ENCODE results near the gene MAGIX. TPM values are rescaled to one million over a fixed set of nuclear protein-coding genes. Genes with fewer than 3 reads are reported as not detected.

MAGIX gene
- total RNA-seq, 1 donor from 2014 or later: 2.4 TPM

GRCh38 chrX:49211074-49211473 is 48.5 kb downstream of the MAGIX start:
- DNase-seq: no peak
- no peaks in the 10 kb centered on the region for H3K36me3 ChIP-seq
- H3K4me1 ChIP-seq: no peaks in the 10 kb centered on the region
- TF ChIP-seq CTCF (IDR thresholded peaks at IDR 0.05; ENCODE audit: borderline replicate concordance): no peak
- H3K27ac ChIP-seq (replicated peaks): no peak overlapping the region
- H3K27me3 ChIP-seq (ENCODE audit: low read depth): no peaks in the 10 kb centered on the region
- H3K4me3 ChIP-seq: no peak overlapping the region
- no peaks in the 10 kb centered on the region for H3K9me3 ChIP-seq (replicated peaks)
- intact Hi-C loops (cut with micrococcal nuclease): no loop called here

GRCh38 chrX:49212209-49212608 is 49.7 kb downstream of the MAGIX start:
- no peak for TF ChIP-seq CTCF (IDR thresholded peaks at IDR 0.05; ENCODE audit: borderline replicate concordance)
- no peaks in the 10 kb centered on the region for H3K27me3 ChIP-seq (ENCODE audit: low read depth)
- no peak for DNase-seq
- no peaks in the 10 kb centered on the region for H3K4me1 ChIP-seq
- H3K27ac ChIP-seq (replicated peaks): no peak overlapping the region
- intact Hi-C loops (cut with micrococcal nuclease): no loop called here
- H3K4me3 ChIP-seq: no peak overlapping the region
- no peaks in the 10 kb centered on the region for H3K9me3 ChIP-seq (replicated peaks)
- no peaks in the 10 kb centered on the region for H3K36me3 ChIP-seq

GRCh38 chrX:49212861-49213260 is 50.3 kb downstream of the MAGIX start:
- Histone ChIP-seq H3K36me3 (no peaks in the 10 kb centered on the region), H3K27ac (replicated peaks) (no peak overlapping the region), H3K4me3 (no peak overlapping the region), H3K27me3 (ENCODE audit: low read depth) (no peaks in the 10 kb centered on the region), H3K4me1 (no peaks in the 10 kb centered on the region), H3K9me3 (replicated peaks) (no peaks in the 10 kb centered on the region)
- no peak for TF ChIP-seq CTCF (IDR thresholded peaks at IDR 0.05; ENCODE audit: borderline replicate concordance)
- intact Hi-C loops (cut with micrococcal nuclease): no loop called here
- no peak for DNase-seq

- Histone ChIP-seq H3K27me3 (ENCODE audit: low read depth) (no peaks in the 10 kb centered on the region), H3K4me1 (no peaks in the 10 kb centered on the region), H3K9me3 (replicated peaks) (no peaks in the 10 kb centered on the region), H3K4me3 (no peak overlapping the region), H3K27ac (replicated peaks) (no peak overlapping the region), H3K36me3 (no peaks in the 10 kb centered on the region)
- no peak for TF ChIP-seq CTCF (IDR thresholded peaks at IDR 0.05; ENCODE audit: borderline replicate concordance)
- intact Hi-C loops (cut with micrococcal nuclease): no loop called here
- DNase-seq: no peak
Measured at GRCh38 chrX:49214416-49214815, 51.9 kb downstream of the MAGIX start.

- no peaks in the 10 kb centered on the region for H3K9me3 ChIP-seq (replicated peaks)
- no peaks in the 10 kb centered on the region for H3K27me3 ChIP-seq (ENCODE audit: low read depth)
- no peak for TF ChIP-seq CTCF (IDR thresholded peaks at IDR 0.05; ENCODE audit: borderline replicate concordance)
- H3K27ac ChIP-seq (replicated peaks): no peak overlapping the region
- H3K36me3 ChIP-seq: no peaks in the 10 kb centered on the region
- no peak overlapping the region for H3K4me3 ChIP-seq
- intact Hi-C loops (cut with micrococcal nuclease): no loop called here
- no peak for DNase-seq
- no peaks in the 10 kb centered on the region for H3K4me1 ChIP-seq
Measured at GRCh38 chrX:49214996-49215526, 52.5 kb downstream of the MAGIX start.

Other genes with a start within 250 kb of the MAGIX start
- gene PIM2, start 243.7 kb upstream of the MAGIX start, total RNA-seq: 3.3 TPM
- 21.2 TPM for gene OTUD5, start 205.2 kb upstream of the MAGIX start, total RNA-seq
- 0.30 TPM for gene KCND1, start 190.9 kb upstream of the MAGIX start, total RNA-seq
- 20.7 TPM for gene GRIPAP1, start 160.5 kb upstream of the MAGIX start, total RNA-seq
- gene TFE3, start 119.4 kb upstream of the MAGIX start, total RNA-seq: 19.2 TPM
- 1.6 TPM for gene CCDC120, start 103.8 kb upstream of the MAGIX start, total RNA-seq
- 8.7 TPM for gene PRAF2, start 88.8 kb upstream of the MAGIX start, total RNA-seq
- 80.4 TPM for gene WDR45, start 82.9 kb upstream of the MAGIX start, total RNA-seq
- gene GPKOW, start 39.0 kb upstream of the MAGIX start, total RNA-seq: 18.1 TPM
- gene PLP2, start 9.1 kb downstream of the MAGIX start, total RNA-seq: 42.1 TPM
- 9.7 TPM for gene PRICKLE3, start 23.6 kb downstream of the MAGIX start, total RNA-seq
- gene SYP, start 37.4 kb downstream of the MAGIX start, total RNA-seq: 1.6 TPM
- gene CACNA1F, start 70.6 kb downstream of the MAGIX start, total RNA-seq: 0.08 TPM
- gene CCDC22, start 72.7 kb downstream of the MAGIX start, total RNA-seq: 10.6 TPM
- not detected for gene FOXP3, start 102.0 kb downstream of the MAGIX start, total RNA-seq
- 25.3 TPM for gene PPP1R3F, start 107.0 kb downstream of the MAGIX start, total RNA-seq
- not detected for gene GAGE10, start 140.9 kb downstream of the MAGIX start, total RNA-seq
- not detected for gene GAGE12J, start 159.3 kb downstream of the MAGIX start, total RNA-seq
- gene GAGE13, start 168.8 kb downstream of the MAGIX start, total RNA-seq: not detected